HG03139 (cell line): ENCODE data around the gene NR3C2.

ENCODE experiments used
- ATAC-seq: cut with Tn5 transposase; IDR thresholded peaks from one replicate; pipeline ENCODE4 v1.9.1; 2021; ENCODE audit not compliant: unreplicated experiment

NR3C2 gene

GRCh38 chr4:148118179-148118578 lies 324.0 kb downstream of the NR3C2 start:
- no peak for ATAC-seq

DNA sequence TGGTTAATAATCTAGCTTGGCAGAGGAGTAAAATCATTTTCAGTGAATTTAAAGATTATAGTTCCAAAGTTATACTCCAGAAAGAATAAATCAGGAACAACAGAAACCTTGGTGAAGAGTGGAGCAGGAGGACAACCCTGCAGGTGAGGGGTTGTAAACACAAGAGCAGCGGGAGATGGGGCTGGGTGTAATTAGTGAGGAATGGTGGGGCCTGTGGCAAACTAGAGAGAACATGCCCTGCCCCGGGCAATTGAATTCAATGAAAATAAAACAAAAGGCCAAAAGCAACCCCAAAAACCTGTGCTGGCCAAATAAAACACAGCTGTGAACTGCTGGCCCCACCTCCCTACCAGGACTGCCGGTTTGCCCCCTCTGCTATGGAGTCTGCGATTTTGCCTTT lies 325.2 kb downstream of the NR3C2 start:
- ATAC-seq, result no peak

DNA sequence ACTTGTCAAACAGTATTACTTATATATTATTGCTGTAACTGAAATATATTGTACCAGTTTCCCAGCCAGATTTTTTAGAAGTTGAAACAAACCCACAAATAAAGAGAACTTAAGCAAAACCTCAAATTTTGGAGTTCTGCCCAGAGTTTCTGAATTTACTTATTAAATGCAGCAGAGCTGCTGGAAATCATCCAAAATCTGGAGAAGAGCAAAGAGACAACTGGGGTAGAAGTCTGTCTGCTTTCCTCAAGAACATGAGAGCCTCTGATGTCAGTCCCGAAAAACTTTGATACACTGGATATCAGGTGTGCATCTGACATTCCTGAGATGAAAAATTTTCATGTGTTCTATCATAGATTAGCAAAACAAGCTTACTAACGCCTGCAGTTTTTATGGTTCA lies 325.9 kb downstream of the NR3C2 start:
- no peak for ATAC-seq

GRCh38 chr4:148114436-148114835 lies 327.8 kb downstream of the NR3C2 start:
- no peak for ATAC-seq

GRCh38 chr4:148112231-148112982 lies 329.8 kb downstream of the NR3C2 start:
- no peak for ATAC-seq

DNA sequence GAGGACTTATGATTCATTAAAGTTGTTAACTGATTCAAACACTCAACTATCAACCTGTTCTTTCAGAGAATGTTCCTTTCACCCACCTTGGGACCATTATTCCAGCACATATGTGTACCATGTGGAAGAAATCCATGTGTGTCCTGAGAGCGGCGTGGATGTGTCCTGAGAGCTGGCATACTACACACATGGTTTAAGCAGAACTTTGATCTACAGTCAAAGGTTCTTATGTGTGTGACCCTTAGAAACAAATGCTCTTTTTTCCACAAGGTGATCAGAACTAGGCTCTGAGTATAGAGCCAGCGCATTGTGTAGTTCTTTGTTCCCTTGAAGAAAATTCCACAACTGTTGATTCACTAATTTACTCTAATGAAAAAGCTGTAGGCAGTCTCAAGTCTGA lies 332.0 kb downstream of the NR3C2 start:
- no peak for ATAC-seq

- no peak for ATAC-seq
These were observed 333.0 kb downstream of the NR3C2 start for GRCh38 chr4:148109216-148109615.

DNA sequence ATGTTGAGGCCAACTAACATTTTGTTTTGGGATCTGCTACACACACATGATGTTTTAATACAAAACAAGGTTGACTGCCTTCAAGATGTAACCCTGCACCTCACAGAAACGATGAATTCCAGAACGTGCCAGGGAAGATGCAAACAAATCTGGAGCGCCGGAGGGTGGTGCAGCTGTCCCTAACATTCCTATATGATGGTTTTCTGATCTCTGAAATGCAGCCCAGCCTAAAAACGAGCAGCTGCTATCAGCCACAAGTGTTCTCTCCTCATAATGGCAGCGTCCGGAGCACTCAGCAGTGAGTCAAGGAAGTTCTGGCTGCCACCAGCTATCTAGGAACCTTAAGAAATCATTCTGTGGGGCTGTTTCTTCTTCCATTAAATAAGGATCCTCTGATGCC lies 333.4 kb downstream of the NR3C2 start:
- ATAC-seq, result no peak

DNA sequence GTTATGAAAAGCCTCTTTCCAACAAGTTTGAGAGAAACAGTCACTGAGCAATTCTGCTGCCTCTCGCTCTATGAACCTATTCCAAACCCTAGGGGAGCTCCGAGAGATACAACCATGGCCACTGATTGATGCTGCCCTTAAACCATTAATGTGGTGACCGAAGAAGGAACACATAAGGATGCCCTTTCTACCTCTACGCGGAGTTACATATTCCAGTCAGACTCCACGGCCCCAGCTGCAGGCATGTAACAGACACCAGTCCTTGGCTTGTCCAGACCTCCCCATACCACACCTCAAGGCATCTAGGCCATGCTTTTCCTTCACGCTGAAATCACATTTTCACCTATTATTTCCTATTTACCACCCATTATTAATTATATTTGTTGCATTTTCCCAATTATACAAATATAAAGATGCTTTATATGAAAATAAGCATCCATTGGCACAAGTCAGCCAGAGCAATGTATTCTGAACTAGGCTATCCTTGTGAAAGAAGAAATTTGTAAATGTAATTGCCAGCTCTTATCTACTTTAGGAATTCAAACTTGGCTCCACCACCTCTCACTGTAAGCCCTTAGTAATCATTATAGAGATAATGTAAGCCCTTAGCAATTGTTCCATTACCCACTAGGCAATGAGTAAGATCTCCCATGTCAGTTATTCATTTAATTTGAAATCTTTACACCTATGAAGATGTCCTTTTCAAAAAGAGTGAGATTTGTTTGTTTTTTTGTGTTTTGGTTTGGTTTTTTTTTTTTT lies 338.4 kb downstream of the NR3C2 start:
- ATAC-seq, result no peak

- no peak for ATAC-seq
These were observed 340.4 kb downstream of the NR3C2 start for GRCh38 chr4:148101790-148102189.

GRCh38 chr4:148101235-148101634 lies 341.0 kb downstream of the NR3C2 start:
- no peak for ATAC-seq

GRCh38 chr4:148097801-148098200 lies 344.4 kb downstream of the NR3C2 start:
- no peak for ATAC-seq

GRCh38 chr4:148095346-148095923 lies 346.8 kb downstream of the NR3C2 start:
- ATAC-seq, result no peak

GRCh38 chr4:148094149-148094548 lies 348.1 kb downstream of the NR3C2 start:
- ATAC-seq, result no peak

DNA sequence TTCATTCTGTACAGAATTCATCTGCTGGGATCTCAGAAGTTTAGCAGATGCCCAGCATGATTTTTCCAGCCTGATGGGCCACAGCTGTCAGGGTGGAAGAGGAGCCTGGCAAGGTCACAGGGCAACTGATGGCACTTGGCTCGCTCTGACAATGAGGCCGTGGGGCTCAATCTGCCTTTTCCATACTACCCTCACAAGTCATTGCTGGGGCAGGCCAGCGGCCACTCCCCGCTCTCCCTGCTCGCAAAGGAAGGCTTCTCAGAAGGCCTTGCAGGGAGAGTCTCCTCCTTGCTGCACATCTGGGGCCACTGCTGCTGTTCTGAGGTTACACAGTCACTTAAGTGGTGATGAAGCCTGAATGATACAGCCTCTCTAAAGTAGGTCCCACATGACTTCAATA lies 349.1 kb downstream of the NR3C2 start:
- no peak for ATAC-seq

- ATAC-seq, result no peak
These were observed 349.7 kb downstream of the NR3C2 start for GRCh38 chr4:148092316-148093014.

- no peak for ATAC-seq
These were observed 350.3 kb downstream of the NR3C2 start for GRCh38 chr4:148091896-148092295.

- ATAC-seq, result no peak
These were observed 351.4 kb downstream of the NR3C2 start for GRCh38 chr4:148090503-148091476.

- ATAC-seq, result no peak
These were observed 352.2 kb downstream of the NR3C2 start for GRCh38 chr4:148090029-148090428.

- ATAC-seq, result no peak
These were observed 352.6 kb downstream of the NR3C2 start for GRCh38 chr4:148089624-148090023.
